ENCODE measurements around the gene RHOB. TPM values are rescaled to one million over a fixed set of nuclear protein-coding genes. Genes with fewer than 3 reads are reported as not detected.
"Not testable (repeated sequence)": the region's sequence is repeated elsewhere in the genome, so short reads cannot be mapped to it uniquely, and the experiment has no call there.

RHOB gene
- total RNA-seq, 4 donors from 2014 or later, result 1,174 to 1,482 (median 1,322) TPM

DNA sequence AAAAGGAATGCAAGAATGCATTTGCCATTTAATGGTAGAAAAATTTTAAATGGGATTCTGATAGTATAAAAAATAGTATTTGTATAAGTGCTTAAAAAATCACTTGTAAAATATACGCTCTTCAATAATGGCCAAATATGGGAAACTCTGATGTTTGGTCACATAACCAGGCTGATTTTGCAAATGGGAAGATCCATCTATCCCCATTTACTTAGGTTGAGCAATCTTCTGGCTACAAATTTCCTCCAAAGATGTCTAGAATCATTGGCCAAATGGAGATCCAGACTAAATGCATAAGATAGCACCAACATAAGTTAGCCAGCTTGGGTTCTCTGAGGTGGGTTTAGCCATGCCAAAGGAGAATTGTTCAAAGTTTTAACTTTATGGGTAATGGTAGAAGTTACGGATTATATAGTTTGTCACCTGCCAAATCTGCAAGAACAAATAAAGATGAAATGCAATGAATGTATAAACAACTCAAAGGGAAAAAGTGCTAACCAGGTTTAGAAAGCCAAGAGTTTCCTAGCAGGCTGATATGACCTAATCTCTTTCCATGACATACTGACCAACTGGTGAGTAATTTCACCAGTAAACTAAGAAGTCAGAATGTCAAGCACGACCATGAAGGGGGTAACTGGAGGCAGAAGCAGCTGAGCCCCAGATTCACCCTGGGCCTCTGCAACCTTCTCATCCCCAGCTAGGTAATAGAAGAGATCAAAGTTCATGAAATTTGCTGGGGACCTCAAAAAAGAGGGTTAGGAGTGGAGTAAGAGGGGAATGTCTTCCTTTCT is 10.0 kb downstream of the RHOB start:
- no peaks in the 10 kb centered on the region for H3K9me3 ChIP-seq
- H3K27ac ChIP-seq, result peak overlapping the region; percentile 54 to 100 (median 92)
- no peaks in the 10 kb centered on the region for H3K27me3 ChIP-seq
- ATAC-seq, result no peak
- TF ChIP-seq POLR2AphosphoS5 (IDR thresholded peaks at IDR 0.05) (peak; percentile 85), EP300 (IDR thresholded peaks at IDR 0.05) (no peak), CTCF (IDR thresholded peaks at IDR 0.05) (no peak), POLR2A (IDR thresholded peaks at IDR 0.05) (no peak)
- no peaks in the 10 kb centered on the region for H3K36me3 ChIP-seq
- H3K4me1 ChIP-seq, result peaks cover 5 to 41% (median 10%) of the 10 kb centered on the region in 3 donors
- WGBS, 2 donors (ENCODE audit: low coverage in 1 of 2), result 28 to 45% methylated on average over 1 to 3 of the region's 3 CpGs
- H3K4me3 ChIP-seq, result no peak overlapping the region

- peaks cover 0 to 31% (median 10%) of the 10 kb centered on the region in 3 donors for H3K4me1 ChIP-seq
- peak overlapping the region in 3 of 4 donors; percentile 84 to 100 (median 99) for H3K27ac ChIP-seq
- no peaks in the 10 kb centered on the region for H3K9me3 ChIP-seq
- H3K27me3 ChIP-seq, result no peaks in the 10 kb centered on the region
- H3K36me3 ChIP-seq, result no peaks in the 10 kb centered on the region
- no peak for TF ChIP-seq POLR2AphosphoS5 (IDR thresholded peaks at IDR 0.05)
- TF ChIP-seq CTCF (IDR thresholded peaks at IDR 0.05), result no peak
- WGBS, 2 donors (ENCODE audit: low coverage in 1 of 2), result 94 to 95% methylated on average over 7 to 9 of the region's 10 CpGs
- H3K4me3 ChIP-seq, result no peak overlapping the region
- ATAC-seq, result no peak
These were observed 11.1 kb downstream of the RHOB start for GRCh38 chr2:20457661-20458630.

- H3K27ac ChIP-seq, H3K27me3 ChIP-seq, ATAC-seq, H3K36me3 ChIP-seq, H3K4me3 ChIP-seq, H3K9me3 ChIP-seq: not testable (repeated sequence)
- no CpG with 5 or more reads among the region's 5 CpGs for WGBS, 2 donors (ENCODE audit: low coverage in 1 of 2)
- peaks cover 0 to 31% (median 10%) of the 10 kb centered on the region in 3 donors for H3K4me1 ChIP-seq
These were observed 12.0 kb downstream of the RHOB start for GRCh38 chr2:20458737-20459484.

DNA sequence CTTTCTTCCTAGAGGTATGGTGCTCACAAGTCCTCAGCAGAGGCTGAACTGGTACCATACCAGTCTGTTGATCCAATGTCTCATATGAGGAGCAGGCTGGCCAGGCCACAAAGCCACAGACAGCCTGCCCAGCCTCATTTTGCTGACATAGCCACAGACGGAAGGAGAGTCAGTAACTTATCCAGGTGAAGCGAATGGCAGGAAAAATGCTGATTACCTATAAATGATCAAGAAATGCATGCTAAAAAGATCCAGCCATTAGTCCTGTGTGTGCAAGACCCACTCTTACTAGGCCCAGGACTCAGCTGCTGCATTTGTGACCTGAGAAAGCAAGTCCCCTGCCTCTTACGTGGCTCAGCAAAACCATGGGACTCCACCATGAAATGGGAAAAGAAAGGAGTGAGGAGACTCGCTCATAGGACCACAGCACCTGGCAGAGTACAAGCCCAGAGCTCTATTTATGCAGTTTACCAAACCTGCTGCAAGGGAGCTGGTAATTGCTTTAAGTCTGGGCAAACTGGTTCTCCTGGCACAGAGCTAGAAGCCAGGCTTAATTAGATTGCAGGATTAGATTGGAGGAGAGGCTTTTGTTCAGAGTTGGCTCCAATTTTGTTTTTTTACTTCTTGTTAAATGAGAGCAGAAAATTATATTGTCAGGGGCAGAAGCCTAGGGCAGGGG is 19.0 kb downstream of the RHOB start:
- TF ChIP-seq POLR2A (IDR thresholded peaks at IDR 0.05) (no peak), CTCF (IDR thresholded peaks at IDR 0.05) (no peak), POLR2AphosphoS5 (IDR thresholded peaks at IDR 0.05) (no peak), EP300 (IDR thresholded peaks at IDR 0.05) (no peak)
- no peak overlapping the region for H3K4me3 ChIP-seq
- peaks cover 0 to 7% (median 4%) of the 10 kb centered on the region in 3 donors for H3K4me1 ChIP-seq
- peak overlapping the region in 2 of 4 donors; percentile 52 to 54 for H3K27ac ChIP-seq
- ATAC-seq, result peak; percentile 22
- 82% methylated on average over 4 of the region's 4 CpGs; no CpG with 5 or more reads in 1 of the 2 donors for WGBS, 2 donors (ENCODE audit: low coverage in 1 of 2)
- H3K36me3 ChIP-seq, result no peaks in the 10 kb centered on the region
- H3K9me3 ChIP-seq, result no peaks in the 10 kb centered on the region
- no peaks in the 10 kb centered on the region for H3K27me3 ChIP-seq
